G401 (cell line): Measurements from ENCODE around the gene ROBO1. TPM values are rescaled to one million over a fixed set of nuclear protein-coding genes. Genes with fewer than 3 reads are reported as not detected.
A peak's percentile ranks its signal among the peaks of the same experiment; 100 is the strongest.
"Not testable (repeated sequence)": the region's sequence is repeated elsewhere in the genome, so short reads cannot be mapped to it uniquely, and the experiment has no call there.

Experiments used
- DNase-seq: peaks from one replicate; pipeline ENCODE4 v3.0.0-alpha.2; 2015; ENCODE audit warnings: low spot score
- in situ Hi-C: cut with HindIII; loops from 2 replicates; pipeline ENCODE4 v1.10.0; 2016; ENCODE audit warnings: low sequenced_read_pairs, mixed read lengths
- total RNA-seq: library from RNA; depleted of rRNA; stranded (reverse); fragments of >200 nt; shearing (Covaris generic); gene quantifications from 2 replicates; pipeline ENCODE4 v1.2.3, GENCODE V29; 2014

The ROBO1 gene
- total RNA-seq, 1 experiment from 2014 or later = 1.4 TPM

DNA sequence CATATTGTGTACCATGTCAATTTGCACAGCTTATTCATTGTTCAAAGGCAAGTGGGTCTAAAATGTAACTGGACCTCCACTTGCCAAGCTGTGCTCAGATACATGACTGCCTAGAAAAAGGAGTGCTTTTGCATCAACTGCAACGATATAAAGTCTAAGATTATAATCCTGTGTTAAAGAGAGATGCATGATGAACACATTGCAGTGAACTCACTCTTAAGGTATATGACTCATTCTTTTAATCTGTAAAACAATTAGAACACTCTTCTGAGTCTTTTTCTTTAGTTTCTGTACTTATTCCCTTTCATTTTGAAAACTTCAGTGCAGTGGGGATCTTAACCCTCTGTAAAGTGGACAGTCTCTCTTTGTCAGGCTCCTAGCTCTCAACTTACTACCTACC is 982.8 kb downstream of the ROBO1 start:
- in situ Hi-C loops = no loop called here
- DNase-seq = no peak

GRCh38 chr3:78781351-78781750 is 986.4 kb downstream of the ROBO1 start:
- in situ Hi-C loops = no loop called here
- no peak for DNase-seq

- in situ Hi-C loops = no loop called here
- peak; percentile 32 for DNase-seq
These were observed 1001.9 kb downstream of the ROBO1 start for GRCh38 chr3:78765671-78766485.

DNA sequence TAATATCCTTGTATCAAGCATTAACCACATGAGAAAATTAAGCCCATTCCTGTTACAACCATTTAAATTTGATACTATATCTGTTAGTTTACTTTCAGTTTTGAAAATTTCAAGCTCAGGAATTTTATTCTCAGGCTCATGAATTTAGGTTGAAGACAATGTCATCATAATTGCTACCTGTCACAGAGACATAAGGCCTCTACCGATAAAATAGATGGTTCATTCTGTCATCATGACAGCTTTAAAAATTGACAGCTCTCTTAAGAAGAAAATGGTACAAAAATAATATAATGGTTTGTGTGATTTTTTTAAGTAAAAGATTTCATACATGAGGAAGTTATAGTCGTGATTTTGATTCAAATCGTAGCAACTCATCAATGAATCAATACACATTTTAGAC is 1003.2 kb downstream of the ROBO1 start:
- in situ Hi-C loops = no loop called here
- DNase-seq = no peak

DNA sequence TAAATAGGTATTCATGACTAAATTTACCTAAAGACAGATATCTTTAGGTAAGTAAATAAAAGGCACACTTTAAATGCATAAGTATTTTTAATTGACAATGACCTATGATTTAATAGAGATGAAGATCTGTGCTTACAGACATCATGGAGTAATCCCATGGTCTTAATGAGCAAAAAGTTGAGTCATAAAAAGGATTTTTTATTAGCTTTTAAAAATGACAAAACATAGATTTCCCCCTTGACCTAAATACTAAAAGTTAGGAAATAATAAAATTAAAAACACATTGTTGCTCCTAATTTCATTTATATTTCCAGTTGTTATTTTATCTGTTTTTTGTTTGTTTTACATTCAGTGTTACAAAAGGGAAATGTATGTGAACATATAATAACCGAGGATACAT is 1005.7 kb downstream of the ROBO1 start:
- in situ Hi-C loops = no loop called here
- DNase-seq = no peak

- DNase-seq = no peak
- in situ Hi-C loops = no loop called here
These were observed 1006.7 kb downstream of the ROBO1 start for GRCh38 chr3:78761126-78761525.

DNA sequence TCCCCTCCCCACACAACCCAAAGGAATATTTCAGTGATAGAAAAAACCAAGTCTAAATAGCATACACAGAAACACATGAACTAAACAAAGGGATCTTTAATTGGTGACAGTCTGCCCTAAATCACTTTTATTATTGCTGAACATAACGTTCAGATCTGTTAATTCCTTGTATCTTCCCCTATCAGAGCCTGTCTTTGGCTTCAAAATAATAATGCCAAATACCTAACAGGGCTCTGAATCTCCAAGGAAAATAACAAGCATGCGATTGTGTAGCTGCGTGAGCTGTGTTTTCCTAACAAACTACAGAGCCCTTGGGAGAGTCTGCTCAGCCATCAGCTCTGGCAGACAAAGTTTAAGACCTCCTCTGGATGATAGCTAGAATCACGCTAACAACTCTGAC is 1010.1 kb downstream of the ROBO1 start:
- in situ Hi-C loops = no loop called here
- no peak for DNase-seq

GRCh38 chr3:78754066-78754743 is 1013.6 kb downstream of the ROBO1 start:
- in situ Hi-C loops = no loop called here
- no peak for DNase-seq

DNA sequence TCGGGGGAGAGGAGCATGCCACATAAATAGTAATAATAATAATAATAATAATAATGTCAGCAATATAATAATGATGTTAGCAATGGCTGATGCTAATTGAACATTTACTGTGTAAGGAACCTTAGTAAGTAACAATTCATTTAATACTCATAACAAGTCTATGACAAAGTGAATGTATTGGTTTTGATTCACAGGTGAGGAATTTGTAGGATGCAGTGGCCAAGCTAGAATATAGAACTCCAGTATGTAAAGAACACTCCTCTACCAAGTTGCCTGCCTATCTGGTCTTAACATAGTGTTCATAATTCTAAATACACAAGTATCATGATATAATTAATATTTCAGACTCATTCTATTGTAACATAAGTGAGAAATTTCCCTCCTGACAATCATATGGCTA is 1016.5 kb downstream of the ROBO1 start:
- in situ Hi-C loops = no loop called here
- no peak for DNase-seq

DNA sequence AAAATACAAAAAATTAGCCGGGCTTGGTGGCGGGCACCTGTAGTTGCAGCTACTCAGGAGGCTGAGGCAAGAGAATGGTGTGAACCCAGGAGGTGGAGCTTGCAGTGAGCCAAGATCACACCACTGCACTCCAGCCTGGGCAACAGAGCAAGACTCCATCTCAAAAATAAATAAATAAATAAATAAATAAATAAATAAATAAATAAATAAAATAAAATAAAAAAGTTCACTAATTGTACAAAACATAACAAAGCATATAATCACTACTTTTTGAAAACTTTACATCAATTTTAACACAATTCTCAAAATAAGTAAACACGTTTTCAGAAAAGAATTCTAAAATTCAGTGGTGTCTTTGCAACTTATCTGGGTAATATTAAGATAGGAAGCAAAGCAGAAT is 1017.5 kb downstream of the ROBO1 start:
- in situ Hi-C loops, DNase-seq: not testable (repeated sequence)

DNA sequence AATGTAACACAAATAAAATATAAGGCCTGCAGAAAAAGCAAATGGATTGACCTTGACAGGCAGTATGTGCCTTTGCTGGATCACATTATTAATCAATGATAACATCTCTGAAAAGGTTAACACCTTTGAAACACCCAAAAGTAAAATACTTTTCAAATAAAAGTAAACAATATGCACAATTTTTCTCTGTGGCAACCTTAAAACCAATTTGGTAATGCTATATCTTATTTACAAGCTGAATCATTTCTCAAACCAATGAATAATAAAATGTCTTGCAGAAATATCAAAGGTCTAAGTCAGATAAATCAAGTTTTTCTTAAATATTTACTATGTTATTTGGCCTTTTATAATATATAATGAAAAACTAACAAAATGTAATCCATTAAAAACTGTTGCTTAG is 1018.7 kb downstream of the ROBO1 start:
- in situ Hi-C loops = no loop called here

DNA sequence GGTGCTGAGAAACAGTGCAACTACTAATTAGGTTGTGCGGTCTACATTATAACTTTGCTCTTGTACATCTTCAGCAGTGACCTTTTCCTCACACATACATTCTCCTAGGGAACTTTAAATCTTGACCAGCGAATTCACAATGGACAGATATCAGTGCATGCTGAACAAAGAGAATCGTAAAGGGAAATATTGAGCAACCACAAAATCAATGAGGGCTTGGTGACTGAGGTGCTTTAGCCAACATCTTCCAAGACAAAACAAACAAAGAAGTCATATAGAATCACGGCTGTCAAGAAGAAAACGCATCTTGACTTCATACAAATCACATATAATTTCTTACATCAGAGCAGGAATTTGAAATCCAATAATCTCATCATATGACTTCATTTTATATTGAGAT is 1022.0 kb downstream of the ROBO1 start:
- in situ Hi-C loops = no loop called here

More for the DNA sequence above, 1018.7 kb downstream of the ROBO1 start:
- DNase-seq = no peak

DNA sequence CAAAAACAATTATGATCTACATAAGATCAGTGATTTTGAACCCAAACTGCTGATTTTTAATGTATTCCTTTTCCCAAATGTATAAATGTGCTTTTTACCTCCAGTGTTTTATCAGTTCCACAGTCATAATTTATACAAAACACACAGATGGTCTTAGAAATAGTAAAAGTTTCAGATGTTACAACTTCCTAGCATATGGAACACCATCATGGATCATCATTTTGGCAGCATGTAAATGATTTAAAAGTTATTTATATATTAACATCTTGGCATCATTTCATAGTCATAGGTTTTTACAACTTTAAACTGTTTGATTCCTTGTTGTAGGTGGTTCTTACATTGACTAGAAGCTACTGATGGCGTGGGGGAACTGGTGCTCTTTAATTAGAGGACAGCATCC is 1025.3 kb downstream of the ROBO1 start:
- in situ Hi-C loops = no loop called here
- DNase-seq = no peak

More for the DNA sequence above, 1022.0 kb downstream of the ROBO1 start:
- no peak for DNase-seq

DNA sequence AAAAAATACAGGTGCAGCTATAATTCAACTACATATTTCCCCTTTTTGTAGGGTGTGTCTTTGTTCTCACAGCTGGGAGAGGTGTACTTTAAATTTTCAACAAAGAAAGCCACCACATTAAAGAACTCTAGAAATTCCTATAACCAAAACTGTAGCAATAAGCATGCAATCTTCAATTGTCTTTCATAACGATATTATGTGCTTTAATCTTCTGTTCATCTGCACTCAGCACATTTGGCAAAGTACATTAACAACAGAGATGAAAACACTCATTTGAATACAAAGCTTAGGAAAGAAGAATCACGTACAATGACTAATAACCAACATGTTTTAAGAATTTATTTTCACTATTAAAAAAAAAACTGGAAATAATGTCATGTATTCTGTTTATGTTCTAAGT is 1025.8 kb downstream of the ROBO1 start:
- DNase-seq = no peak
- in situ Hi-C loops = no loop called here

GRCh38 chr3:78741066-78741645 is 1026.6 kb downstream of the ROBO1 start:
- no peak for DNase-seq
- in situ Hi-C loops = no loop called here

- in situ Hi-C loops = no loop called here
- no peak for DNase-seq
These were observed 1029.0 kb downstream of the ROBO1 start for GRCh38 chr3:78738833-78739232.

DNA sequence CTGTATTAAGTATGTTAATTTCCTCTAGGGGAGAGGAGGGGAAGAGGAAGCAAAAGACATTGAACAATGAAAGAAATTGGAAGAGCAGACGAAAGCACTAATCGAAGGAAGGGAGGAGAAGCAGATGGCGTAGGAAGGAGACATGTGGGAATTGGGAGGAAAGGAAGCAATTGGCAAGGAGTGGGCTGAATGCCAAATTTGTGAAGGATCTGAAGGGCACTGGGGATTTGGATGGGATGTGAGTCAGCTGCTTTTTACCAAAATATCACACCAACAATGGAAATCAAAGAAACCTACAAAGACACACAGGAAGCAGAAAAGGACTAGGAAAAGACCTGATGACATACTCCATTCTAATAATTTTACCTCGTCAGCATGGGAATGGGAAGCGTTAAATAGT is 1029.8 kb downstream of the ROBO1 start:
- DNase-seq = peak; percentile 38
- in situ Hi-C loops = no loop called here

DNA sequence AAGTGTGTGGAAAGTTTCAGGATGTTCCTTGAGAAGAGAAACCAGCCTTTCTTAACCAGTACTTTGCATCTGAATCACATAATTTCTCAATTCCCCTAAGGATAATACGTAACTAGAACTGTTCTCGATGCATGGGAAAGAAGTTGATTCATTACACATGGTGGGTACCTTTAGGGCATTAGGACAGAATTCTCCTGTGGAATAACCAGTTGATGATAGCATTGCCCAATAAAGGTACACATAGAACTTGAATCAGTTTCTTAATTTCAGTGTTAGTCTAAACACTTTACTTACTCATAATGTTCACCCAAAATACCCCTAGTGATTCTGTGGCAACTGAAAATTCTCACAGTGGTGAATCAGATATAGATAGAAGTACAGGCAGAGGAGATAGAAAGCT is 1030.9 kb downstream of the ROBO1 start:
- in situ Hi-C loops = no loop called here
- DNase-seq = no peak

DNA sequence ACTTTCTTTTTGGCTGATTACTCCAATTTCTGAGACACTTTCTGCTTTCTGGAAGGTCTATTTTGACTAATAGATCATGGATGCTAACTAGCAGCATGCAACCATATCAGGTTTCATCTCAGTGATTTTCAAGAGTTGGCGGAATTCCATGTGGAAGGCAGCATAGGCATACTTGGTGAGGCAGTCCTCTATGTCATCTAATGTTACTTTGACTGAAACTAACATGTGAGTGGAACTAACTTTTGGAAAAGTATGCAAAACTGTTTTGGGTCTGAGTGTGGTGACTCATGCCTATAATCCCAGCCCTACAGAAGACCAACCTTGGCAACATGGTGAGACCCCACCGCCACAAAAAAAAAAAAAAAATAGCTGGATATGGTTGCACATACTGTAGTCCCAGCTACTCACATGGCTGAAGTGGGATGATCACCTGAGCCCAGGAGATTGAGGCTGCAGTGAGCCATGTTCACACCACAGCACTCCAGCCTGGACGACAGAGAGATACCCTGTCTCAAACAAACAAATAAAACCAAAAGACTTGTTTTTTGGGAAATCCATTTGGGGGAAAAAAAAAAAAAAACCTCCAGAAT is 1033.7 kb downstream of the ROBO1 start:
- in situ Hi-C loops = no loop called here
- no peak for DNase-seq

GRCh38 chr3:78732893-78733292 is 1034.9 kb downstream of the ROBO1 start:
- in situ Hi-C loops = no loop called here
- DNase-seq = no peak
